NB4 (cell line): ENCODE results near the gene LGALS7B.

ENCODE experiments used
- TF ChIP-seq, protein P1 (sequence below): IDR thresholded peaks from one replicate; pipeline ENCODE4 v1.5.1; 2012; ENCODE audit warnings: low read depth, low read length
- TF ChIP-seq, protein P2 (sequence below): IDR thresholded peaks from 2 replicates; pipeline ENCODE4 v1.6.1; 2011; ENCODE audit warnings: low read depth, low read length

DNA sequence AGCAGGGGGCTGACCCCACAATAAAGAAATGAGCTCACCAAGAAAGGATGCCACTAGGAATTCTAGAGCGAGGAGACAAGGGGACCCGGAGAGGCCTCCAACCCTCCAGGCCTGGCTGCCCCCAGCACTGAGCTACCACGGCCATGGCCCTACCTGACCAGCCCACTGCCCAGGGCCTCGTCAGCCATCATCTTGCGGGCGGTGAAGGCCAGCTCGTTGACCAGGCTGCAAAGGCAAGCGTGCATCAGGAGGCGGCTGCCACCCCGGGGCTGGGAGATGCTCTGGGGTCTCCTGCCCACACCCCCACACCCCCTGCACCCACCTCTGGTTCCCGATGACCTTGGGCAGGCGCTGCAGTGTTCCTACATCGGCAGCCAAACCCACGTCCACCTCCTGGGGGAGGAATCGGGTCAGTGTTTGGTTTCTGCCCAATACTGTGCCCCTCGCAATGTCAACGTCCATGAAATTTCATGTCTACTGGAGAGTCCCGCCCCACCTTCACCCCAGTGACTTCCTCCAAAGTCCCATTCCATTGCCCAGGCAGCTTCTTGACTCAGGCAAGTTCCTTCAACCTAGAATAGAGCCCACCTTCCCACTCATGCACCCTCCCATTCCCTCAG is 27.2 kb downstream of the LGALS7B start:
- TF ChIP-seq, protein P1, sequence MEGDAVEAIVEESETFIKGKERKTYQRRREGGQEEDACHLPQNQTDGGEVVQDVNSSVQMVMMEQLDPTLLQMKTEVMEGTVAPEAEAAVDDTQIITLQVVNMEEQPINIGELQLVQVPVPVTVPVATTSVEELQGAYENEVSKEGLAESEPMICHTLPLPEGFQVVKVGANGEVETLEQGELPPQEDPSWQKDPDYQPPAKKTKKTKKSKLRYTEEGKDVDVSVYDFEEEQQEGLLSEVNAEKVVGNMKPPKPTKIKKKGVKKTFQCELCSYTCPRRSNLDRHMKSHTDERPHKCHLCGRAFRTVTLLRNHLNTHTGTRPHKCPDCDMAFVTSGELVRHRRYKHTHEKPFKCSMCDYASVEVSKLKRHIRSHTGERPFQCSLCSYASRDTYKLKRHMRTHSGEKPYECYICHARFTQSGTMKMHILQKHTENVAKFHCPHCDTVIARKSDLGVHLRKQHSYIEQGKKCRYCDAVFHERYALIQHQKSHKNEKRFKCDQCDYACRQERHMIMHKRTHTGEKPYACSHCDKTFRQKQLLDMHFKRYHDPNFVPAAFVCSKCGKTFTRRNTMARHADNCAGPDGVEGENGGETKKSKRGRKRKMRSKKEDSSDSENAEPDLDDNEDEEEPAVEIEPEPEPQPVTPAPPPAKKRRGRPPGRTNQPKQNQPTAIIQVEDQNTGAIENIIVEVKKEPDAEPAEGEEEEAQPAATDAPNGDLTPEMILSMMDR, result no peak
- TF ChIP-seq, protein P2, sequence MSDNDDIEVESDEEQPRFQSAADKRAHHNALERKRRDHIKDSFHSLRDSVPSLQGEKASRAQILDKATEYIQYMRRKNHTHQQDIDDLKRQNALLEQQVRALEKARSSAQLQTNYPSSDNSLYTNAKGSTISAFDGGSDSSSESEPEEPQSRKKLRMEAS, result no peak
